IMR-90 (cell line): ENCODE data around the gene EEPD1. TPM values are rescaled to one million over a fixed set of nuclear protein-coding genes. Genes with fewer than 3 reads are reported as not detected.
A peak's percentile ranks its signal among the peaks of the same experiment; 100 is the strongest.

Experiments used
- ATAC-seq: fragments of 200-7000 bp; cut with Tn5 transposase; 2 replicates; pipeline ENCODE4 v1.9.1; 2020; ENCODE audit warnings: low read depth, mild to moderate bottlenecking, moderate library complexity
- BruUV-seq: library from RNA; stranded (reverse); fragments of 400-500 nt; replicated peaks from 2 replicates; lab custom pipeline; 2021; lab: Mats Ljungman, UMichigan
- CTCF ChIA-PET: fragments of 300-600 bp; formaldehyde crosslinking; extraction: SDS; loops from one replicate; lab custom pipeline; 2021; ENCODE audit warnings: antibody characterized with exemption; lab: Yijun Ruan, JAX
- POLR2A ChIA-PET: fragments of 300-600 bp; sonication (Branson Sonifier 250); formaldehyde crosslinking; loops from one replicate; lab custom pipeline; 2022; ENCODE audit warnings: antibody characterized with exemption; ENCODE audit not compliant: unreplicated experiment; lab: Charles Lee
- DNase-seq: peaks from one replicate; pipeline ENCODE4 v3.0.0; 2013
- H2AFZ ChIP-seq: replicated peaks from 2 replicates; pipeline ENCODE3; 2013; ENCODE audit warnings: low read length, mild to moderate bottlenecking; ENCODE audit not compliant: poor library complexity
- H2AK5ac ChIP-seq: 2 replicates; pipeline ENCODE4 v1.6.1; 2013; ENCODE audit warnings: low read depth, low read length, inconsistent platforms
- H2AK9ac ChIP-seq: replicated peaks from 2 replicates; pipeline ENCODE3; 2013; ENCODE audit warnings: mild to moderate bottlenecking, low read depth, low read length, moderate library complexity; ENCODE audit not compliant: poor library complexity
- H2BK120ac ChIP-seq: 2 replicates; pipeline ENCODE4 v1.6.1; 2013; ENCODE audit warnings: low read depth, low read length, inconsistent platforms
- H2BK15ac ChIP-seq: 3 replicates; pipeline ENCODE4 v1.6.1; 2013; ENCODE audit warnings: low read depth, low read length, inconsistent platforms
- H2BK20ac ChIP-seq: 2 replicates; pipeline ENCODE4 v1.6.1; 2013; ENCODE audit warnings: low read depth, mild to moderate bottlenecking, inconsistent platforms, low read length, moderate library complexity
- H2BK5ac ChIP-seq: 2 replicates; pipeline ENCODE4 v1.6.1; 2013; ENCODE audit warnings: mild to moderate bottlenecking, low read depth, low read length, inconsistent platforms; ENCODE audit not compliant: poor library complexity, severe bottlenecking
- H3K14ac ChIP-seq: replicated peaks from 2 replicates; pipeline ENCODE4 v1.6.1; 2013; ENCODE audit warnings: low read depth, low read length, inconsistent platforms
- H3K18ac ChIP-seq: 2 replicates; pipeline ENCODE4 v1.6.1; 2013; ENCODE audit warnings: low read depth, low read length, control low read depth
- H3K23ac ChIP-seq: 2 replicates; pipeline ENCODE4 v1.6.1; 2013; ENCODE audit warnings: low read depth, low read length, inconsistent platforms
- H3K27ac ChIP-seq: 2 replicates; pipeline ENCODE4 v1.5.1; 2013; ENCODE audit warnings: mild to moderate bottlenecking, control low read depth, low read length; ENCODE audit not compliant: insufficient read depth
- H3K27me3 ChIP-seq: 2 replicates; pipeline ENCODE4 v1.6.1; 2013; ENCODE audit warnings: low read length; ENCODE audit not compliant: control insufficient read depth, insufficient read depth
- H3K36me3 ChIP-seq: 2 replicates; pipeline ENCODE4 v1.6.1; 2013; ENCODE audit warnings: low read length, mixed read lengths; ENCODE audit not compliant: control insufficient read depth, insufficient read depth
- H3K4ac ChIP-seq: 2 replicates; pipeline ENCODE4 v1.6.1; 2013; ENCODE audit warnings: low read depth, low read length, inconsistent platforms
- H3K4me1 ChIP-seq: 2 replicates; pipeline ENCODE4 v1.6.1; 2013; ENCODE audit warnings: low read length, mixed read lengths; ENCODE audit not compliant: control insufficient read depth, insufficient read depth
- H3K4me2 ChIP-seq: 2 replicates; pipeline ENCODE4 v1.6.1; 2013; ENCODE audit warnings: low read depth, mild to moderate bottlenecking, control low read depth, low read length, moderate library complexity
- H3K4me3 ChIP-seq: 2 replicates; pipeline ENCODE4 v1.5.1; 2013; ENCODE audit warnings: low read depth, mild to moderate bottlenecking, control low read depth, low read length, moderate library complexity; ENCODE audit not compliant: insufficient read depth
- H3K56ac ChIP-seq: 2 replicates; pipeline ENCODE4 v1.6.1; 2013; ENCODE audit warnings: low read length, inconsistent platforms; ENCODE audit not compliant: insufficient read depth; ENCODE audit errors: extremely low read depth
- H3K79me1 ChIP-seq, 2 experiments: 2 replicates each; pipeline ENCODE4 v1.6.1; 2013; ENCODE audit warnings: low read length in 2 of 2, inconsistent platforms in 1 of 2, low read depth in 1 of 2
- H3K9ac ChIP-seq: 2 replicates; pipeline ENCODE4 v1.6.1; 2013; ENCODE audit warnings: low read depth, low read length, control low read depth
- H3K9me1 ChIP-seq: 2 replicates; pipeline ENCODE4 v1.6.1; 2013; ENCODE audit warnings: low read length, inconsistent platforms; ENCODE audit not compliant: insufficient read depth
- H3K9me3 ChIP-seq: 2 replicates; pipeline ENCODE4 v1.6.1; 2013; ENCODE audit warnings: low read length; ENCODE audit not compliant: control insufficient read depth, insufficient read depth
- H4K20me1 ChIP-seq: 2 replicates; pipeline ENCODE4 v1.6.1; 2013; ENCODE audit warnings: low read length, inconsistent platforms; ENCODE audit not compliant: insufficient read depth
- H4K5ac ChIP-seq: 2 replicates; pipeline ENCODE4 v1.6.1; 2013; ENCODE audit warnings: mild to moderate bottlenecking, low read depth, low read length, control low read depth
- H4K8ac ChIP-seq, 2 experiments: 2 replicates each; pipeline ENCODE4 v1.6.1; 2013; ENCODE audit warnings: low read depth in 2 of 2, low read length in 2 of 2, control low read depth in 1 of 2, inconsistent platforms in 1 of 2
- H4K91ac ChIP-seq: 2 replicates; pipeline ENCODE4 v1.6.1; 2013; ENCODE audit warnings: low read depth, low read length, inconsistent platforms; ENCODE audit not compliant: insufficient read depth
- BHLHE40 ChIP-seq: fragments of 150-350 bp; IDR thresholded peaks from 2 replicates; pipeline ENCODE4 v1.6.1; 2016; ENCODE audit warnings: mild to moderate bottlenecking, low read depth, low read length
- CEBPB ChIP-seq: IDR thresholded peaks from 2 replicates; pipeline ENCODE4 v1.6.1; 2012; ENCODE audit warnings: low read depth, low read length, improper control_type of control experiment
- CHD1 ChIP-seq: IDR thresholded peaks from 2 replicates; pipeline ENCODE4 v1.6.1; 2012; ENCODE audit warnings: low read depth, low read length, improper control_type of control experiment
- CTCF ChIP-seq: conservative IDR thresholded peaks from 2 replicates; pipeline ENCODE4 v1.5.1; 2012; ENCODE audit warnings: mild to moderate bottlenecking, low read depth, low read length, improper control_type of control experiment
- ELK1 ChIP-seq: fragments of 150-350 bp; IDR thresholded peaks from 2 replicates; pipeline ENCODE4 v1.6.1; 2016; ENCODE audit warnings: low read depth, mild to moderate bottlenecking, low read length, moderate library complexity, borderline replicate concordance
- FOS ChIP-seq: fragments of 150-350 bp; IDR thresholded peaks from 2 replicates; pipeline ENCODE4 v1.6.1; 2016; ENCODE audit warnings: low read depth, low read length
- MAFK ChIP-seq: IDR thresholded peaks from 2 replicates; pipeline ENCODE4 v1.6.1; 2012; ENCODE audit warnings: low read depth, low read length, improper control_type of control experiment
- MAZ ChIP-seq: IDR thresholded peaks from 2 replicates; pipeline ENCODE4 v1.6.1; 2012; ENCODE audit warnings: low read depth, mild to moderate bottlenecking, low read length, improper control_type of control experiment, moderate library complexity, borderline replicate concordance
- MXI1 ChIP-seq: IDR thresholded peaks from 2 replicates; pipeline ENCODE4 v1.6.1; 2012; ENCODE audit warnings: low read depth, mild to moderate bottlenecking, low read length, moderate library complexity, borderline replicate concordance
- NFE2L2 ChIP-seq: fragments of 150-350 bp; IDR thresholded peaks from 2 replicates; pipeline ENCODE4 v1.6.1; 2016; ENCODE audit warnings: low read depth, mild to moderate bottlenecking, low read length
- POLR2A ChIP-seq: IDR thresholded peaks from 2 replicates; pipeline ENCODE4 v1.6.1; 2012; ENCODE audit warnings: mild to moderate bottlenecking, low read depth, low read length
- RAD21 ChIP-seq: IDR thresholded peaks from 2 replicates; pipeline ENCODE4 v1.6.1; 2012; ENCODE audit warnings: low read length, improper control_type of control experiment
- RCOR1 ChIP-seq: IDR thresholded peaks from 2 replicates; pipeline ENCODE4 v1.6.1; 2012; ENCODE audit warnings: mild to moderate bottlenecking, low read length, improper control_type of control experiment; ENCODE audit not compliant: insufficient replicate concordance
- RFX5 ChIP-seq: IDR thresholded peaks from 2 replicates; pipeline ENCODE4 v1.8.0; 2012; ENCODE audit warnings: low read depth, mild to moderate bottlenecking, low read length, moderate library complexity
- SMC3 ChIP-seq: fragments of 150-350 bp; IDR thresholded peaks from 2 replicates; pipeline ENCODE4 v1.6.1; 2016; ENCODE audit warnings: low read depth, mild to moderate bottlenecking, antibody characterized with exemption, low read length, moderate library complexity
- WGBS, 2 experiments: methylation state at CpG; one replicate each; pipeline versions ENCODE4 v1.1.5 to v1.1.7; 2013; ENCODE audit warnings: missing lambda C conversion rate in 2 of 2; ENCODE audit not compliant: insufficient read length in 1 of 2; ENCODE audit errors: extremely low coverage in 2 of 2; 5-methylcytosine and 5-hydroxymethylcytosine counted together
- dilution Hi-C: fragments of 300-500 bp; cut with HindIII; formaldehyde crosslinking; loops from one replicate; pipeline ENCODE4 v1.14.3; 2018; ENCODE audit warnings: low sequenced_read_pairs; ENCODE audit not compliant: unreplicated experiment
- in situ Hi-C: fragments of 300-500 bp; cut with MboI; formaldehyde crosslinking; loops from 3 replicates; pipeline ENCODE4 v1.14.3; 2019; ENCODE audit warnings: low sequenced_read_pairs, inconsistent platforms, mixed read lengths
- intact Hi-C: fragments of 100-400 bp; cut with micrococcal nuclease; formaldehyde crosslinking; loops from 2 replicates; pipeline ENCODE4 v1.10.0; 2022
- polyA plus RNA-seq, 3 experiments: library from polyadenylated mRNA; depleted of rRNA; stranded (reverse); fragments of >200 nt; gene quantifications; 2 replicates each; pipeline ENCODE4 v1.2.3, GENCODE V29; 2012; ENCODE audit warnings: low replicate concordance in 1 of 3
- total RNA-seq: library from RNA; depleted of rRNA; stranded (reverse); fragments of >200 nt; gene quantifications from 2 replicates; pipeline ENCODE4 v1.2.3, GENCODE V29; 2012

Gene EEPD1
- total and polyA plus RNA-seq, 2 of the 4 experiments (the other 2 are of a cell fraction): 7.3 to 15.2 TPM

GRCh38 chr7:36130236-36130945, 22.7 kb upstream of the EEPD1 start:
- Histone ChIP-seq H2BK120ac (no peak overlapping the region), H3K4me3 (no peak overlapping the region), H4K20me1 (no peaks in the 10 kb centered on the region), H2AK9ac (no peak overlapping the region), H3K9ac (no peak overlapping the region), H4K5ac (no peak overlapping the region), H3K9me1 (peaks cover 3% of the 10 kb centered on the region; the same call in 1 of the 2 replicates), H3K4me2 (no peak overlapping the region), H3K14ac (0 out of 2 replicates have a peak overlapping the region, but pooled peaks have one; percentile 31), H4K8ac (no peak overlapping the region; a peak in 1 of 4 replicates), H2AK5ac (no peak overlapping the region), H2BK20ac (peak overlapping the region; percentile 21; the same call in 1 of the 2 replicates), H3K79me1 (no peaks in the 10 kb centered on the region), H3K27ac (no peak overlapping the region), H3K56ac (no peak overlapping the region), H3K9me3 (no peaks in the 10 kb centered on the region), H3K23ac (no peak overlapping the region), H3K4ac (no peak overlapping the region), H3K18ac (no peak overlapping the region), H2BK15ac (no peak overlapping the region), H2BK5ac (no peak overlapping the region), H3K4me1 (peaks cover 4% of the 10 kb centered on the region; the same call in 1 of the 2 replicates), H3K36me3 (no peaks in the 10 kb centered on the region), H4K91ac (no peak overlapping the region), H2AFZ (no peak overlapping the region), H3K27me3 (peaks cover 5% of the 10 kb centered on the region)
- BruUV-seq: no TSS peak
- ChIA-PET POLR2A (no interaction called here), CTCF (no interaction called here)
- intact Hi-C loops: no loop called here
- WGBS, 2 experiments: 84% methylated on average over 5 of the region's 7 CpGs; no CpG with 5 or more reads in 1 of the 2 experiments
- DNase-seq: no peak
- in situ Hi-C loops: no loop called here
- no peak for ATAC-seq
- dilution Hi-C loops: no loop called here
- TF ChIP-seq RAD21 (no peak), CHD1 (no peak), RFX5 (no peak), MAFK (no peak), MAZ (no peak), BHLHE40 (no peak), FOS (no peak), RCOR1 (no peak), CEBPB (no peak), CTCF (no peak), POLR2A (no peak), SMC3 (no peak), MXI1 (no peak), ELK1 (no peak), NFE2L2 (no peak)
